MM.1S (cell line): ENCODE data around the gene FANCC.
"Not testable (repeated sequence)": the region's sequence is repeated elsewhere in the genome, so short reads cannot be mapped to it uniquely, and the experiment has no call there.

ENCODE experiments used
- EZH2 ChIP-seq: fragments of 300-600 bp; sonication (generic); optimal IDR thresholded peaks from 2 replicates; pipeline ENCODE3; 2017; ENCODE audit warnings: low read depth, mild to moderate bottlenecking, antibody characterized with exemption, low read length, mixed read lengths
- TF ChIP-seq, protein P1 (sequence below): fragments of 300-600 bp; sonication (generic); IDR thresholded peaks from 2 replicates; pipeline ENCODE4 v1.5.1; 2016; ENCODE audit warnings: antibody characterized with exemption, low read length, mixed read lengths

DNA sequence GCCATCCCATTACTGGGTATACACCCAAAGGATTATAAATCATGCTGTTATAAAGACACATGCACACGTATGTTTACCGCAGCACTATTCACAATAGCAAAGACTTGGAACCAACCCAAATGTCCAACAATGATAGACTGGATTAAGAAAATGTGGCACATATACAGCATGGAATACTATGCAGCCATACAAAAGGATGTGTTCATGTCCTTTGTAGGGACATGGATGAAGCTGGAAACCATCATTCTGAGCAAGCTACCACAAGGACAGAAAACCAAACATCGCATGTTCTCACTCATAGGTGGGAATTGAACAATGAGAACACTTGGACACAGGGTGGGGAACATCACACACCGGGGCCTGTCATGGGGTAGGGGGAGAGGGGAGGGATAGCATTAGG lies 97.2 kb downstream of the FANCC start:
- TF ChIP-seq EZH2: not testable (repeated sequence)
- TF ChIP-seq, protein P1, sequence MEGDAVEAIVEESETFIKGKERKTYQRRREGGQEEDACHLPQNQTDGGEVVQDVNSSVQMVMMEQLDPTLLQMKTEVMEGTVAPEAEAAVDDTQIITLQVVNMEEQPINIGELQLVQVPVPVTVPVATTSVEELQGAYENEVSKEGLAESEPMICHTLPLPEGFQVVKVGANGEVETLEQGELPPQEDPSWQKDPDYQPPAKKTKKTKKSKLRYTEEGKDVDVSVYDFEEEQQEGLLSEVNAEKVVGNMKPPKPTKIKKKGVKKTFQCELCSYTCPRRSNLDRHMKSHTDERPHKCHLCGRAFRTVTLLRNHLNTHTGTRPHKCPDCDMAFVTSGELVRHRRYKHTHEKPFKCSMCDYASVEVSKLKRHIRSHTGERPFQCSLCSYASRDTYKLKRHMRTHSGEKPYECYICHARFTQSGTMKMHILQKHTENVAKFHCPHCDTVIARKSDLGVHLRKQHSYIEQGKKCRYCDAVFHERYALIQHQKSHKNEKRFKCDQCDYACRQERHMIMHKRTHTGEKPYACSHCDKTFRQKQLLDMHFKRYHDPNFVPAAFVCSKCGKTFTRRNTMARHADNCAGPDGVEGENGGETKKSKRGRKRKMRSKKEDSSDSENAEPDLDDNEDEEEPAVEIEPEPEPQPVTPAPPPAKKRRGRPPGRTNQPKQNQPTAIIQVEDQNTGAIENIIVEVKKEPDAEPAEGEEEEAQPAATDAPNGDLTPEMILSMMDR: not testable (repeated sequence)
